PC-9 (cell line): ENCODE measurements around the gene ADGB. TPM values are rescaled to one million over a fixed set of nuclear protein-coding genes. Genes with fewer than 3 reads are reported as not detected.
"Not testable (repeated sequence)": the region's sequence is repeated elsewhere in the genome, so short reads cannot be mapped to it uniquely, and the experiment has no call there.

Experiments
- BruUV-seq: library from RNA; stranded (reverse); fragments of 400-500 nt; replicated peaks from 2 replicates; lab custom pipeline; 2021; lab: Mats Ljungman, UMichigan
- CTCF ChIA-PET: fragments of 300-600 bp; sonication (Branson Sonifier 250); formaldehyde crosslinking; loops from one replicate; lab custom pipeline; 2022; ENCODE audit warnings: antibody characterized with exemption; lab: Charles Lee
- POLR2A ChIA-PET: fragments of 300-600 bp; sonication (Branson Sonifier 250); formaldehyde crosslinking; loops from one replicate; lab custom pipeline; 2022; ENCODE audit warnings: antibody characterized with exemption; ENCODE audit not compliant: unreplicated experiment; lab: Charles Lee
- DNase-seq, 2 experiments: peaks; one replicate each; pipeline versions ENCODE4 v3.0.0 to v3.0.0-alpha.2; 2015 to 2022; ENCODE audit warnings: mixed read lengths in 1 of 2
- H2AFZ ChIP-seq: fragments of 200-600 bp; sonication (generic); 2 replicates; pipeline ENCODE4 v1.8.1; 2017; ENCODE audit warnings: antibody characterized with exemption
- H3F3A ChIP-seq: fragments of 200-600 bp; sonication (generic); 2 replicates; pipeline ENCODE4 v1.8.1; 2017; ENCODE audit warnings: antibody characterized with exemption, mild to moderate bottlenecking, low read depth; ENCODE audit not compliant: insufficient read depth
- H3K27ac ChIP-seq: fragments of 200-600 bp; sonication (generic); 2 replicates; pipeline ENCODE4 v1.6.1; 2016; ENCODE audit warnings: mixed run types
- H3K27me3 ChIP-seq: fragments of 200-600 bp; sonication (generic); 2 replicates; pipeline ENCODE4 v1.6.1; 2016; ENCODE audit warnings: low read depth, mixed run types; ENCODE audit not compliant: insufficient read depth
- H3K36me3 ChIP-seq: fragments of 200-600 bp; sonication (generic); 2 replicates; pipeline ENCODE4 v1.6.1; 2016; ENCODE audit warnings: low read depth, mixed run types
- H3K4me1 ChIP-seq: fragments of 200-600 bp; sonication (generic); replicated peaks from 2 replicates; pipeline ENCODE4 v1.6.1; 2016; ENCODE audit warnings: mixed run types; ENCODE audit not compliant: insufficient read depth
- H3K4me2 ChIP-seq: fragments of 200-600 bp; sonication (generic); 2 replicates; pipeline ENCODE4 v1.6.1; 2017; ENCODE audit warnings: mixed run types
- H3K4me3 ChIP-seq: fragments of 200-600 bp; sonication (generic); 2 replicates; pipeline ENCODE4 v1.6.1; 2016; ENCODE audit warnings: mixed run types
- H3K79me2 ChIP-seq: fragments of 200-600 bp; sonication (generic); 2 replicates; pipeline ENCODE4 v1.6.1; 2017; ENCODE audit warnings: low read depth, mixed run types
- H3K9me2 ChIP-seq: fragments of 200-600 bp; sonication (generic); 2 replicates; pipeline ENCODE4 v1.8.1; 2017; ENCODE audit warnings: mild to moderate bottlenecking; ENCODE audit not compliant: insufficient read depth
- H3K9me3 ChIP-seq: fragments of 200-600 bp; sonication (generic); 2 replicates; pipeline ENCODE4 v1.8.1; 2016; ENCODE audit warnings: low read depth; ENCODE audit not compliant: insufficient read depth
- H4K20me1 ChIP-seq: fragments of 200-600 bp; sonication (generic); 2 replicates; pipeline ENCODE4 v1.8.1; 2017; ENCODE audit not compliant: insufficient read depth
- EZH2 ChIP-seq: fragments of 200-600 bp; sonication (generic); IDR thresholded peaks from 2 replicates; pipeline ENCODE4 v1.8.0; 2017; ENCODE audit warnings: antibody characterized with exemption, low read depth
- intact Hi-C: fragments of 100-400 bp; cut with micrococcal nuclease; formaldehyde crosslinking; loops from one replicate; pipeline ENCODE4 v1.10.0; 2022; ENCODE audit not compliant: unreplicated experiment
- total RNA-seq: library from RNA; stranded (reverse); gene quantifications from 2 replicates; pipeline ENCODE4 v1.2.3, GENCODE V29; 2021
- TF ChIP-seq, protein P1 (sequence below): fragments of 200-600 bp; sonication (generic); conservative IDR thresholded peaks from 2 replicates; pipeline ENCODE4 v1.6.1; 2017; ENCODE audit warnings: mixed run types, antibody characterized with exemption, mild to moderate bottlenecking, moderate library complexity

ADGB gene
- total RNA-seq, 1 experiment from 2014 or later: not detected

DNA sequence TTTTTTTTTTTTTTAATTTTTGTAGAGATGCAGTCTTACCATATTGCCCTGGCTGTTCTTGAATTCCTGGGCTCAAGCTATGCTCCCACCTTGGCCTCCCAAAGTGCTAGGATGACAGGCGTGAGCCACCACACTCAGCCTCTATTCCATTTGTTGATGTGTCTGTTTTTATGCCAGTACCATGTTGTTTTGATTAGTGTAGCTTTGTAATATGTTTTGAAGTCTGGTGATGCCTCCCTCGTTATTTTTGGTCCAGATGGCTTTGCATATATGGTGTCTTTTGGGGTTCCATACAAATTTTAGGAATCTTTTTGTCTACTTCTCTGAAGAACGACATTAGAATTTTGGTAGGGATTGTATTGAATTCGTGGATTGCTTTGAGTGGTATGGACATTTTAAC lies 193.2 kb downstream of the ADGB start:
- H4K20me1 ChIP-seq: no peaks in the 10 kb centered on the region
- H3F3A ChIP-seq: no peaks in the 10 kb centered on the region
- TF ChIP-seq EZH2: no peak
- TF ChIP-seq, protein P1, sequence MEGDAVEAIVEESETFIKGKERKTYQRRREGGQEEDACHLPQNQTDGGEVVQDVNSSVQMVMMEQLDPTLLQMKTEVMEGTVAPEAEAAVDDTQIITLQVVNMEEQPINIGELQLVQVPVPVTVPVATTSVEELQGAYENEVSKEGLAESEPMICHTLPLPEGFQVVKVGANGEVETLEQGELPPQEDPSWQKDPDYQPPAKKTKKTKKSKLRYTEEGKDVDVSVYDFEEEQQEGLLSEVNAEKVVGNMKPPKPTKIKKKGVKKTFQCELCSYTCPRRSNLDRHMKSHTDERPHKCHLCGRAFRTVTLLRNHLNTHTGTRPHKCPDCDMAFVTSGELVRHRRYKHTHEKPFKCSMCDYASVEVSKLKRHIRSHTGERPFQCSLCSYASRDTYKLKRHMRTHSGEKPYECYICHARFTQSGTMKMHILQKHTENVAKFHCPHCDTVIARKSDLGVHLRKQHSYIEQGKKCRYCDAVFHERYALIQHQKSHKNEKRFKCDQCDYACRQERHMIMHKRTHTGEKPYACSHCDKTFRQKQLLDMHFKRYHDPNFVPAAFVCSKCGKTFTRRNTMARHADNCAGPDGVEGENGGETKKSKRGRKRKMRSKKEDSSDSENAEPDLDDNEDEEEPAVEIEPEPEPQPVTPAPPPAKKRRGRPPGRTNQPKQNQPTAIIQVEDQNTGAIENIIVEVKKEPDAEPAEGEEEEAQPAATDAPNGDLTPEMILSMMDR: no peak
- BruUV-seq: no TSS peak
- H3K27me3 ChIP-seq: no peaks in the 10 kb centered on the region
- H3K4me3 ChIP-seq: no peak overlapping the region
- no peak overlapping the region for H3K4me2 ChIP-seq
- H3K9me3 ChIP-seq: no peaks in the 10 kb centered on the region; the same call in 1 of the 2 replicates
- H3K9me2 ChIP-seq: no peaks in the 10 kb centered on the region
- H3K4me1 ChIP-seq: 0 out of 2 replicates have a peak, but pooled peaks cover 12% of the 10 kb centered on the region
- no peak overlapping the region for H2AFZ ChIP-seq
- H3K27ac ChIP-seq: no peak overlapping the region
- H3K79me2 ChIP-seq: no peaks in the 10 kb centered on the region
- no peak for DNase-seq
- ChIA-PET CTCF (no interaction called here), POLR2A (no interaction called here)
- intact Hi-C loops: no loop called here
- H3K36me3 ChIP-seq: no peaks in the 10 kb centered on the region

DNA sequence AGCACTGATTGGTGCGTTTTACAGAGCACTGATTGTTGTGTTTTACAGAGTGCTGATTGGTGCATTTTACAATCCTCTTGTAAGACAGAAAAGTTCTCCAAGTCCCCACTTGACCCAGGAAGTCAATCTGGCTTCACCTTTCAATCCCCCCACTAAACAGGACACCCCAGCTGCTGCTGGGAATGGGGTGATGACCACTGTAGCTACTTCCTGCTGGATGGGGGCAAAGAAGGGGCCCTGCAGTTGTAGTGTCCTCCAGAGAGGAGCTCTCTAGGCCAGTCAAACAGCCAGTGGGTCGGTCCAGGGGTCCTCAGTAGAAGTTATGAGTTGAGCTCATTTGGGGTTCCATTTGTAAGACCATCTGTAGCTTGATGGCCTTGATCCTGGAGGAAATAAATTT lies 194.4 kb downstream of the ADGB start:
- POLR2A ChIA-PET, H4K20me1 ChIP-seq, H2AFZ ChIP-seq, intact Hi-C loops, BruUV-seq, H3K9me3 ChIP-seq, H3K36me3 ChIP-seq, H3K4me2 ChIP-seq, H3F3A ChIP-seq, H3K4me3 ChIP-seq, H3K27ac ChIP-seq, H3K79me2 ChIP-seq, CTCF ChIA-PET, H3K27me3 ChIP-seq, H3K9me2 ChIP-seq, DNase-seq: not testable (repeated sequence)
- H3K4me1 ChIP-seq: 0 out of 2 replicates have a peak, but pooled peaks cover 12% of the 10 kb centered on the region

DNA sequence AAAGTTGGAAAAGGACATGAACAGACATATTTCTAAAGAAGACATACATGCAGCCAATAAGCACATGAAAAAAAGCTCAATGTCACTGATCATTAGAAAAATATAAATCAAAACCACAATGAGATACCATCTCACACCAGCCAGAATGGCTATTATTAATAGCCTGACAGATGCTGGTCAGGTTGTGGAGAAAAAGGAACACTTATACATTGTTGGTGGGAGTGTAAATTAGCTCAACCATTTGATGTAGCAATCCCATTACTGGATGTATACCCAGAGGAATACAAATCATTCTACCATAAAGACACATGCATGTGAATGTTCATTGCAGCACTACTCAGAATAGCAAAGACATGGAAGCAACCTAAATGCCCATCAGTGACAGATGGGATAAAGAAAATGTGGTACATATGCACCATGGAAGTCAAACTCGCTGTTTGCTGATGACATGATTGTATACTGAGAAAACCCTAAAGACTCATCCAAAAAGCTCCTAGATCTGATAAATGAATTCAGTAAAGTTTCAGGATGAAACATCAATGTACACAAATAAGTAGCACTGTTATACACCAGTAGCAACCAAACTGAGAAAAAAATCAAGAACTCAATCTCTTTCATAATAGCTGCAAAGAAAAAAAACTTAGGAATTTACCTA lies 196.8 kb downstream of the ADGB start:
- H4K20me1 ChIP-seq: no peaks in the 10 kb centered on the region
- H3K27ac ChIP-seq: no peak overlapping the region
- no TSS peak for BruUV-seq
- no peak overlapping the region for H3K4me2 ChIP-seq
- CTCF ChIA-PET: no interaction called here
- POLR2A ChIA-PET: no interaction called here
- H2AFZ ChIP-seq: no peak overlapping the region
- no peaks in the 10 kb centered on the region for H3K27me3 ChIP-seq
- TF ChIP-seq, protein P1: no peak
- no peak for TF ChIP-seq EZH2
- H3K4me3 ChIP-seq: no peak overlapping the region
- no peak for DNase-seq
- H3K9me2 ChIP-seq: no peaks in the 10 kb centered on the region
- 0 out of 2 replicates have a peak, but pooled peaks cover 12% of the 10 kb centered on the region for H3K4me1 ChIP-seq
- H3K79me2 ChIP-seq: no peaks in the 10 kb centered on the region
- H3F3A ChIP-seq: no peaks in the 10 kb centered on the region
- intact Hi-C loops: no loop called here
- no peaks in the 10 kb centered on the region for H3K36me3 ChIP-seq
- H3K9me3 ChIP-seq: no peaks in the 10 kb centered on the region; the same call in 1 of the 2 replicates

DNA sequence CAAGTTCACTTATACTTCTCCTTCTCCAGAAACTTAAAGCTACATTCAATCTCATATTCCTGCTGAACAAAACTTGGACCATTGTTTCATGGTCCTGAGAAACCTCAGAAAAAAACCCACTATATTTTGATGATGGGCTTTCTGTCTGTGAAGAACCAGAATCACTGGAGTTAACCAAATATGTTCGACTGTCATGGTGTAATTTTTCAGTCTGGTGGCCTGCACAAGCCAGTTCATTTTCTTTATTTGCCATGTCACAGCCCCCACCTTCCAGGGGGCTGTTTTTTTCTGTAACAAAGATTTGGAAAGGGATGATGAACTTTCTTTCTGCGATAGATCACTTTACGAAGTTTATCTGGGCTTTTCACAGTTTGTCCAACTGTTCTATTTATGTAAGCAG lies 204.4 kb downstream of the ADGB start:
- H3K4me2 ChIP-seq, POLR2A ChIA-PET: not testable (repeated sequence)

More for the DNA sequence above, 204.4 kb downstream of the ADGB start:
- H3K36me3 ChIP-seq, H3K27me3 ChIP-seq, H2AFZ ChIP-seq, H3K9me3 ChIP-seq, H3K4me3 ChIP-seq, H3K27ac ChIP-seq, DNase-seq, intact Hi-C loops, CTCF ChIA-PET, H4K20me1 ChIP-seq, H3K9me2 ChIP-seq, H3K79me2 ChIP-seq, BruUV-seq: not testable (repeated sequence)
- peaks cover 21% of the 10 kb centered on the region for H3K4me1 ChIP-seq
- H3F3A ChIP-seq: peaks cover 14% of the 10 kb centered on the region; the same call in 1 of the 2 replicates
